ENCODE results near the gene SETD2.

The SETD2 gene

GRCh38 chr3:46972396-46972795 is 191.5 kb downstream of the SETD2 start:
- Histone ChIP-seq H4K20me1 (ENCODE audit: insufficient read depth, low read length) (peaks cover 64% of the 10 kb centered on the region), H3K36me3 (replicated peaks; ENCODE audit: low read depth, low read length) (peaks cover 43% of the 10 kb centered on the region), H3K79me2 (ENCODE audit: low read length) (peaks cover 91% of the 10 kb centered on the region), H3K9ac (ENCODE audit: low read length) (peak overlapping the region; percentile 29; the same call in 1 of the 2 replicates), H3K27me3 (ENCODE audit: low read depth, low read length) (no peaks in the 10 kb centered on the region), H3K9me3 (ENCODE audit: insufficient read depth, low read length) (no peaks in the 10 kb centered on the region), H2AFZ (ENCODE audit: low read depth, low read length) (no peak overlapping the region), H3K4me1 (ENCODE audit: low read length) (peaks cover 46% of the 10 kb centered on the region), H3K4me2 (ENCODE audit: low read length) (peak overlapping the region; percentile 64), H3K27ac (ENCODE audit: low read length) (peak overlapping the region; percentile 76), H3K4me3 (ENCODE audit: low read length) (peak overlapping the region; percentile 30)
- TF ChIP-seq EZH2phosphoT487 (IDR thresholded peaks at IDR 0.05; ENCODE audit: low read depth) = no peak
- no peak for TF ChIP-seq CTCF (IDR thresholded peaks at IDR 0.05; ENCODE audit: low read depth, low read length)

GRCh38 chr3:46971742-46972141 is 192.2 kb downstream of the SETD2 start:
- Histone ChIP-seq H3K4me1 (ENCODE audit: low read length) (peaks cover 44% of the 10 kb centered on the region), H2AFZ (ENCODE audit: low read depth, low read length) (no peak overlapping the region), H3K27me3 (ENCODE audit: low read depth, low read length) (no peaks in the 10 kb centered on the region), H3K9me3 (ENCODE audit: insufficient read depth, low read length) (no peaks in the 10 kb centered on the region), H4K20me1 (ENCODE audit: insufficient read depth, low read length) (peaks cover 71% of the 10 kb centered on the region), H3K79me2 (ENCODE audit: low read length) (peaks cover 98% of the 10 kb centered on the region), H3K4me3 (ENCODE audit: low read length) (peak overlapping the region; percentile 30), H3K9ac (ENCODE audit: low read length) (peak overlapping the region; percentile 29; the same call in 1 of the 2 replicates), H3K36me3 (replicated peaks; ENCODE audit: low read depth, low read length) (peaks cover 47% of the 10 kb centered on the region), H3K27ac (ENCODE audit: low read length) (peak overlapping the region; percentile 76), H3K4me2 (ENCODE audit: low read length) (peak overlapping the region; percentile 64)
- TF ChIP-seq CTCF (IDR thresholded peaks at IDR 0.05; ENCODE audit: low read depth, low read length) (no peak), EZH2phosphoT487 (IDR thresholded peaks at IDR 0.05; ENCODE audit: low read depth) (no peak)

- peak overlapping the region; percentile 30; the same call in 1 of the 2 replicates for H3K4me3 ChIP-seq (ENCODE audit: low read length)
- H2AFZ ChIP-seq (ENCODE audit: low read depth, low read length) = no peak overlapping the region
- H3K9ac ChIP-seq (ENCODE audit: low read length) = peak overlapping the region; percentile 8; the same call in 1 of the 2 replicates
- no peaks in the 10 kb centered on the region for H3K27me3 ChIP-seq (ENCODE audit: low read depth, low read length)
- peaks cover 100% of the 10 kb centered on the region for H3K79me2 ChIP-seq (ENCODE audit: low read length)
- H3K36me3 ChIP-seq (replicated peaks; ENCODE audit: low read depth, low read length) = peaks cover 51% of the 10 kb centered on the region
- peak overlapping the region; percentile 76 for H3K27ac ChIP-seq (ENCODE audit: low read length)
- H3K4me1 ChIP-seq (ENCODE audit: low read length) = peaks cover 44% of the 10 kb centered on the region
- peaks cover 76% of the 10 kb centered on the region for H4K20me1 ChIP-seq (ENCODE audit: insufficient read depth, low read length)
- H3K4me2 ChIP-seq (ENCODE audit: low read length) = peak overlapping the region; percentile 64
- TF ChIP-seq EZH2phosphoT487 (IDR thresholded peaks at IDR 0.05; ENCODE audit: low read depth) (no peak), CTCF (IDR thresholded peaks at IDR 0.05; ENCODE audit: low read depth, low read length) (no peak)
- H3K9me3 ChIP-seq (ENCODE audit: insufficient read depth, low read length) = no peaks in the 10 kb centered on the region
Observed at GRCh38 chr3:46971151-46971550, 192.8 kb downstream of the SETD2 start.

GRCh38 chr3:46970391-46971091 is 193.4 kb downstream of the SETD2 start:
- Histone ChIP-seq H2AFZ (ENCODE audit: low read depth, low read length) (no peak overlapping the region), H4K20me1 (ENCODE audit: insufficient read depth, low read length) (peaks cover 83% of the 10 kb centered on the region), H3K9ac (ENCODE audit: low read length) (no peak overlapping the region), H3K9me3 (ENCODE audit: insufficient read depth, low read length) (no peaks in the 10 kb centered on the region), H3K36me3 (replicated peaks; ENCODE audit: low read depth, low read length) (peaks cover 56% of the 10 kb centered on the region), H3K4me3 (ENCODE audit: low read length) (no peak overlapping the region), H3K4me2 (ENCODE audit: low read length) (0 out of 2 replicates have a peak overlapping the region, but pooled peaks have one; percentile 64), H3K4me1 (ENCODE audit: low read length) (peaks cover 44% of the 10 kb centered on the region), H3K27ac (ENCODE audit: low read length) (peak overlapping the region; percentile 76; the same call in 1 of the 2 replicates), H3K27me3 (ENCODE audit: low read depth, low read length) (no peaks in the 10 kb centered on the region), H3K79me2 (ENCODE audit: low read length) (peaks cover 100% of the 10 kb centered on the region)
- no peak for TF ChIP-seq EZH2phosphoT487 (IDR thresholded peaks at IDR 0.05; ENCODE audit: low read depth)
- TF ChIP-seq CTCF (IDR thresholded peaks at IDR 0.05; ENCODE audit: low read depth, low read length) = no peak
